Tibial artery (tissue), 4 donors: ENCODE measurements around the gene AHR.

Experiments used
- DNase-seq, 2 donors: peaks; one replicate each; pipeline ENCODE4 v3.0.0-alpha.2; 2019
- H3K27ac ChIP-seq, 2 donors: fragments of 200-600 bp; sonication (generic) in 1 of 2; 1 replicate in 1 of 2; 2 replicates in 1 of 2; pipeline ENCODE4 v1.5.1; 2018 to 2019; ENCODE audit warnings: mild to moderate bottlenecking in 1 of 2
- H3K27me3 ChIP-seq, 2 donors: fragments of 200-600 bp; sonication (generic) in 1 of 2; one replicate each; pipeline versions ENCODE4 v1.5.1 to v1.6.0; 2016 to 2019
- H3K36me3 ChIP-seq, 3 donors: fragments of 200-600 bp; sonication (generic) in 2 of 3; one replicate each; pipeline ENCODE4 v1.5.1; 2016 to 2019; ENCODE audit warnings: mild to moderate bottlenecking in 2 of 3
- H3K4me1 ChIP-seq, 4 donors: fragments of 200-600 bp; sonication (generic) in 2 of 4; 1 replicate in 3 of 4; 2 replicates in 1 of 4; pipeline ENCODE4 v1.5.1; 2016 to 2019
- H3K4me3 ChIP-seq, 2 donors: fragments of 200-600 bp; sonication (generic) in 1 of 2; 1 replicate in 1 of 2; 2 replicates in 1 of 2; pipeline ENCODE4 v1.5.1; 2018 to 2019; ENCODE audit warnings: mild to moderate bottlenecking in 2 of 2
- H3K9me3 ChIP-seq, 3 donors: fragments of 200-600 bp; sonication (generic) in 1 of 3; one replicate each; pipeline ENCODE4 v1.5.1; 2016 to 2019
- CTCF ChIP-seq, 2 experiments: fragments of 200-600 bp in 1 of 2; fragments of 450-650 bp in 1 of 2; IDR thresholded peaks; one replicate each; pipeline ENCODE4 v1.5.1; 2017 to 2019; ENCODE audit warnings: antibody characterized with exemption in 2 of 2, mild to moderate bottlenecking in 1 of 2, moderate library complexity in 1 of 2
- intact Hi-C: fragments of 100-400 bp; cut with DNase I; formaldehyde crosslinking; loops from one replicate; pipeline ENCODE4 v1.15.0; 2023; ENCODE audit warnings: low total_unique reads

Gene AHR

GRCh38 chr7:17292843-17293242 lies 5.6 kb upstream of the AHR start:
- no peak for TF ChIP-seq CTCF (IDR thresholded peaks at IDR 0.05)
- Histone ChIP-seq H3K9me3 (no peaks in the 10 kb centered on the region), H3K36me3 (no peaks in the 10 kb centered on the region), H3K27me3 (no peaks in the 10 kb centered on the region), H3K4me3 (no peak overlapping the region), H3K4me1 (peaks cover 0 to 26% (median 5%) of the 10 kb centered on the region in 4 donors), H3K27ac (no peak overlapping the region)
- intact Hi-C loops, result loop anchor here (10.0 kb wide), 1 partner anchor 318 kb away; no protein-coding TSS in a partner anchor
- DNase-seq, result no peak

GRCh38 chr7:17293481-17293880 lies 5.0 kb upstream of the AHR start:
- Histone ChIP-seq H3K27ac (no peak overlapping the region), H3K27me3 (no peaks in the 10 kb centered on the region), H3K36me3 (no peaks in the 10 kb centered on the region), H3K9me3 (no peaks in the 10 kb centered on the region), H3K4me3 (no peak overlapping the region), H3K4me1 (peaks cover 0 to 24% (median 5%) of the 10 kb centered on the region in 4 donors)
- intact Hi-C loops, result loop anchor here (10.0 kb wide), 1 partner anchor 319 kb away; no protein-coding TSS in a partner anchor
- DNase-seq, result no peak
- TF ChIP-seq CTCF (IDR thresholded peaks at IDR 0.05), result no peak

- Histone ChIP-seq H3K27ac (peak overlapping the region; percentile 14 to 99), H3K36me3 (no peaks in the 10 kb centered on the region), H3K4me1 (peaks cover 0 to 29% (median 0%) of the 10 kb centered on the region in 4 donors), H3K27me3 (no peaks in the 10 kb centered on the region), H3K9me3 (no peaks in the 10 kb centered on the region), H3K4me3 (peak overlapping the region in 1 of 2 donors; percentile 4)
- no peak for TF ChIP-seq CTCF (IDR thresholded peaks at IDR 0.05)
- intact Hi-C loops, result loop anchor here (10.0 kb wide), 1 partner anchor 322 kb away; no protein-coding TSS in a partner anchor
- DNase-seq, result no peak
Measured at GRCh38 chr7:17297243-17297642, 1.2 kb upstream of the AHR start.

GRCh38 chr7:17298840-17299482 lies 509 bp downstream of the AHR start:
- Histone ChIP-seq H3K4me1 (peaks cover 0 to 44% (median 0%) of the 10 kb centered on the region in 4 donors), H3K27ac (peak overlapping the region; percentile 94 to 99), H3K27me3 (no peaks in the 10 kb centered on the region), H3K36me3 (no peaks in the 10 kb centered on the region), H3K4me3 (peak overlapping the region; percentile 88 to 100), H3K9me3 (no peaks in the 10 kb centered on the region)
- intact Hi-C loops, result loop anchor here (10.0 kb wide), 1 partner anchor 324 kb away; no protein-coding TSS in a partner anchor
- DNase-seq, result peak; percentile 40 to 79
- no peak for TF ChIP-seq CTCF (IDR thresholded peaks at IDR 0.05)

GRCh38 chr7:17299483-17299991 lies 1.1 kb downstream of the AHR start:
- DNase-seq, result no peak
- no peaks in the 10 kb centered on the region for H3K36me3 ChIP-seq
- H3K4me3 ChIP-seq, result peak overlapping the region; percentile 88 to 100
- no peak for TF ChIP-seq CTCF (IDR thresholded peaks at IDR 0.05)
- peaks cover 0 to 50% (median 1%) of the 10 kb centered on the region in 4 donors for H3K4me1 ChIP-seq
- intact Hi-C loops, result loop anchor here (10.0 kb wide), 1 partner anchor 325 kb away; no protein-coding TSS in a partner anchor
- peak overlapping the region; percentile 94 to 99 for H3K27ac ChIP-seq
- H3K27me3 ChIP-seq, result no peaks in the 10 kb centered on the region
- H3K9me3 ChIP-seq, result no peaks in the 10 kb centered on the region
